GM23248 (cell line): ENCODE results near the gene RBFOX1. TPM values are rescaled to one million over a fixed set of nuclear protein-coding genes. Genes with fewer than 3 reads are reported as not detected.

Source experiments
- DNase-seq: peaks from one replicate; pipeline ENCODE4 v3.0.0-alpha.2; 2015
- H2AFZ ChIP-seq: fragments of 200-600 bp; sonication (generic); 2 replicates; pipeline ENCODE4 v1.6.1; 2016; ENCODE audit warnings: antibody characterized with exemption
- H3F3A ChIP-seq: fragments of 200-600 bp; sonication (generic); 2 replicates; pipeline ENCODE4 v1.6.1; 2016; ENCODE audit warnings: mild to moderate bottlenecking, antibody characterized with exemption, mixed run types; ENCODE audit not compliant: insufficient read depth
- H3K27ac ChIP-seq: fragments of 200-600 bp; sonication (generic); 2 replicates; pipeline ENCODE4 v1.5.1; 2016; ENCODE audit warnings: mild to moderate bottlenecking
- H3K27me3 ChIP-seq: fragments of 200-600 bp; sonication (generic); replicated peaks from 2 replicates; pipeline ENCODE4 v1.6.1; 2016; ENCODE audit warnings: mild to moderate bottlenecking; ENCODE audit not compliant: insufficient read depth
- H3K36me3 ChIP-seq: fragments of 200-600 bp; sonication (generic); 2 replicates; pipeline ENCODE4 v1.6.1; 2016; ENCODE audit warnings: low read depth, mild to moderate bottlenecking
- H3K4me1 ChIP-seq: fragments of 200-600 bp; sonication (generic); 2 replicates; pipeline ENCODE4 v1.6.1; 2016; ENCODE audit warnings: mild to moderate bottlenecking; ENCODE audit not compliant: insufficient read depth
- H3K4me2 ChIP-seq: fragments of 200-600 bp; sonication (generic); one replicate; pipeline ENCODE4 v1.6.1; 2016; ENCODE audit warnings: mild to moderate bottlenecking; ENCODE audit not compliant: unreplicated experiment
- H3K4me3 ChIP-seq: fragments of 200-600 bp; sonication (generic); 2 replicates; pipeline ENCODE4 v1.5.1; 2016; ENCODE audit warnings: mild to moderate bottlenecking
- H3K79me2 ChIP-seq: fragments of 200-600 bp; sonication (generic); 2 replicates; pipeline ENCODE4 v1.6.1; 2016; ENCODE audit warnings: mild to moderate bottlenecking; ENCODE audit not compliant: insufficient read depth
- H3K9ac ChIP-seq: fragments of 200-600 bp; sonication (generic); 2 replicates; pipeline ENCODE4 v1.6.1; 2016; ENCODE audit warnings: mild to moderate bottlenecking
- H3K9me2 ChIP-seq: fragments of 200-600 bp; sonication (generic); 2 replicates; pipeline ENCODE4 v1.6.1; 2016; ENCODE audit warnings: mixed run types, mild to moderate bottlenecking, moderate library complexity; ENCODE audit not compliant: insufficient read depth
- H3K9me3 ChIP-seq: fragments of 200-600 bp; sonication (generic); one replicate; pipeline ENCODE4 v1.6.1; 2017; ENCODE audit warnings: low read depth
- H4K20me1 ChIP-seq: fragments of 200-600 bp; sonication (generic); 2 replicates; pipeline ENCODE4 v1.6.0; 2016; ENCODE audit not compliant: insufficient read depth
- EZH2 ChIP-seq: fragments of 200-600 bp; sonication (generic); IDR thresholded peaks from 2 replicates; pipeline ENCODE4 v1.6.1; 2018; ENCODE audit warnings: antibody characterized with exemption, mild to moderate bottlenecking; ENCODE audit not compliant: insufficient read depth, poor library complexity, severe bottlenecking
- EZH2phosphoT487 ChIP-seq: fragments of 200-600 bp; sonication (generic); IDR thresholded peaks from 2 replicates; pipeline ENCODE4 v1.6.1; 2018; ENCODE audit warnings: antibody characterized with exemption, moderate library complexity, mild to moderate bottlenecking, low read depth; ENCODE audit not compliant: insufficient read depth
- WGBS, 2 experiments: methylation state at CpG; one replicate each; pipeline ENCODE4 v1.1.6; 2015 to 2017; ENCODE audit warnings: low lambda C conversion rate in 2 of 2, low coverage in 1 of 2; ENCODE audit errors: missing lambda C conversion rate in 2 of 2; 5-methylcytosine and 5-hydroxymethylcytosine counted together
- in situ Hi-C: fragments of 300-500 bp; cut with MboI; formaldehyde crosslinking; loops from 2 replicates; pipeline ENCODE4 v1.15.0; 2020
- polyA plus RNA-seq: library from polyadenylated mRNA; unstranded; fragments of >200 nt; fragmentation: Nextera tagmentation; extraction: Ambion mirVana; gene quantifications from 2 replicates; pipeline ENCODE4 v1.2.1, GENCODE V29; 2016
- total RNA-seq: library from RNA; depleted of rRNA; stranded (reverse); fragments of >200 nt; shearing (Covaris generic); gene quantifications from 2 replicates; pipeline ENCODE4 v1.2.3, GENCODE V29; 2014

The RBFOX1 gene
- total and polyA plus RNA-seq, 2 experiments from 2014 or later = not detected

DNA sequence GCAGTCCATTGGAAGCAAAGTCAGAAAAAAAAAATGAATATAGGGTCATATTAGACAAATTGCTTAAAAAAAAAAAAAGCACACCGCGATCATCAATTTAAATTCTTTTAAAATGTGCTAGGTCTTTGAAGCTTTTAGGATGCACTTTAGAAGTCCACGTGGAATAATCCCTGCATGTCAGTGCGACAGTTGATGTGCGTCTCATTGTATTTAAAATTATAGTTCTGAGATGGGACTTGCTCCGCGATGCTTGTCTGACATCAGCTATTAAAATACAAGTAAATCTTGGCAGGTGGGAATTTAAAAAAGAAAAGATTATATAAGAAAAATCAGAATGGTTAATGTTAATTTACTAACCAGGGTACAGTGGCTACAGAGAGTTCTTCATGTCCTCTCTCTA lies 105.2 kb downstream of the RBFOX1 start:
- TF ChIP-seq EZH2 (no peak), EZH2phosphoT487 (no peak)
- Histone ChIP-seq H4K20me1 (no peaks in the 10 kb centered on the region), H3K9me3 (no peaks in the 10 kb centered on the region), H3K4me2 (no peak overlapping the region), H3K79me2 (no peaks in the 10 kb centered on the region), H3K9me2 (no peaks in the 10 kb centered on the region), H3K36me3 (no peaks in the 10 kb centered on the region), H3K4me1 (no peaks in the 10 kb centered on the region), H3K27ac (no peak overlapping the region), H3K27me3 (no peaks in the 10 kb centered on the region), H2AFZ (no peak overlapping the region), H3K9ac (no peak overlapping the region), H3F3A (no peaks in the 10 kb centered on the region), H3K4me3 (no peak overlapping the region)
- in situ Hi-C loops = no loop called here
- DNase-seq = no peak
- 49 to 53% methylated on average over 7 of the region's 7 CpGs for WGBS, 2 experiments

DNA sequence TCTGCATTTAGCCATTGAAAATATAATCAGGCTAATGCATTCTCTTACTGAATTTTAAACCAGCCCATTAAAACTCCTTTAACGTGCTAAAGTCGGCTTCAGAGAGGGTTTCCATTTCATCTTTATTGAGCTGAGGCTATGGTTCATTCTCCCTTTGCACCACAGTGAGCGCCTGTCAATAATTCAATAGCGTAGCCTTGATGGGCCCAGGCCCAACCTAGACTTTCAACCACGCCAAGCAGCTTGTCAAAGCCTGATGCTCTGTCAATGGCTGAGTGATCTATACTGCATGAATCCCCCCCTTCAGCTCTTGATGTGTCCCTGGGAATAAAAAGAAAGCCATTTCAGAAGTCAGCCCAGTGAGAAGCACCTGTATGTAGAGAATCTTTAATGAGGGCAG lies 106.0 kb downstream of the RBFOX1 start:
- Histone ChIP-seq H2AFZ (no peak overlapping the region), H3K27me3 (no peaks in the 10 kb centered on the region), H3K4me2 (no peak overlapping the region), H3K27ac (no peak overlapping the region), H3K79me2 (no peaks in the 10 kb centered on the region), H4K20me1 (no peaks in the 10 kb centered on the region), H3K36me3 (no peaks in the 10 kb centered on the region), H3K9me2 (no peaks in the 10 kb centered on the region), H3K9me3 (no peaks in the 10 kb centered on the region), H3K9ac (no peak overlapping the region), H3F3A (no peaks in the 10 kb centered on the region), H3K4me1 (no peaks in the 10 kb centered on the region), H3K4me3 (no peak overlapping the region)
- TF ChIP-seq EZH2phosphoT487 (no peak), EZH2 (no peak)
- in situ Hi-C loops = no loop called here
- no peak for DNase-seq
- WGBS, 2 experiments = 30% methylated on average over 5 of the region's 5 CpGs

DNA sequence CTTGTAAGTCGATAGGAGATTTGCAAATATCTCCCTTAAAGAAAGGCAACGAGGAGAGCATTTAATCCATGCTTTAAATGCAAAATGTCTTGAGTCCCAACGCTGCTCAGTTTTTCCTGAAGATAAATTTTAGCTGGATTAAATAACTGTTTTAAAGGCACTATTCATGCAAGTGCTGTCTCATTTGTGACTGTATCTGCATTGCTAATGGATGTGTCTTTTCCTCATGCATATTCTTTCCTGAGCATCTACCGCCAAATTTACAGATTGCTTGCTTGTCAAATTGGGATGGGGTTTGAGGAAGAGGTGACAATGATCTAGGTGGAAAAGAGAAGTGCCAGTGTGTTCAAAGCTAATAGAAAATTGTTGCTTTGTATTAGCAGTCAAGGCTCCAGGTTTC lies 106.9 kb downstream of the RBFOX1 start:
- Histone ChIP-seq H3K4me2 (no peak overlapping the region), H3K36me3 (no peaks in the 10 kb centered on the region), H3K27ac (no peak overlapping the region), H3K27me3 (no peaks in the 10 kb centered on the region), H3K79me2 (no peaks in the 10 kb centered on the region), H3K4me1 (no peaks in the 10 kb centered on the region), H4K20me1 (no peaks in the 10 kb centered on the region), H3K9ac (no peak overlapping the region), H3K9me2 (no peaks in the 10 kb centered on the region), H2AFZ (no peak overlapping the region), H3K9me3 (no peaks in the 10 kb centered on the region), H3F3A (no peaks in the 10 kb centered on the region), H3K4me3 (no peak overlapping the region)
- TF ChIP-seq EZH2phosphoT487 (no peak), EZH2 (no peak)
- 15 to 22% methylated on average over 4 of the region's 4 CpGs for WGBS, 2 experiments
- in situ Hi-C loops = no loop called here
- no peak for DNase-seq

DNA sequence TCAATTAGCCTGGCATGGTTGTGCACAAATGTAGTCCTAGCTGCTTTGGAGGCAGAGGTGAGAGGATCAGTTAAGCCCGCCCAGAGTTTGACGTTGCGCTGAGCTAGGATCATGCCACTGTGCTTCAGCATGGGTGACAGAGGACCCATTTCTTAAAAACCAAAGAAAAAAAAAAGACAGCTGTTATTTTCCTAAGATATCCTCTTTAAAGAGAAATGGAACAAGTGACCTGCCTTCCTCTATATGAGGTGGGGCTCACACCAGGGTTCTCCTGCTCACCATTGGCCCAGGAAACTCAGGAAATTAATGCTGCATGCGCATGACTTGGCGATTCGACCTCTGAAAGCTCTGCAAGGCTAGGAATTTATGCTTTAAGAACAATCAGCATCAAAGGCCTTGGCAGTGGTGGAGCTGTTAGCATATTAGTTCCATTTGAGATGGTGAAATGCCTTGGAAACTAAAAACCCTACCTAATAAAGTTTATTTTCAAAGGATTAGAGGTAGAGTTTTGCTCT lies 108.3 kb downstream of the RBFOX1 start:
- 41% methylated on average over 6 of the region's 6 CpGs for WGBS, 2 experiments
- no peak overlapping the region for H3K9ac ChIP-seq
- no peaks in the 10 kb centered on the region for H3K4me1 ChIP-seq
- H4K20me1 ChIP-seq = no peaks in the 10 kb centered on the region
- no peak overlapping the region for H3K27ac ChIP-seq
- no peaks in the 10 kb centered on the region for H3K27me3 ChIP-seq
- H3K9me3 ChIP-seq = no peaks in the 10 kb centered on the region
- DNase-seq = no peak
- H3F3A ChIP-seq = no peaks in the 10 kb centered on the region
- no peak overlapping the region for H2AFZ ChIP-seq
- no peak overlapping the region for H3K4me3 ChIP-seq
- H3K36me3 ChIP-seq = no peaks in the 10 kb centered on the region
- H3K4me2 ChIP-seq = no peak overlapping the region
- no peak for TF ChIP-seq EZH2phosphoT487
- TF ChIP-seq EZH2 = no peak
- in situ Hi-C loops = no loop called here
- H3K9me2 ChIP-seq = no peaks in the 10 kb centered on the region
- no peaks in the 10 kb centered on the region for H3K79me2 ChIP-seq

DNA sequence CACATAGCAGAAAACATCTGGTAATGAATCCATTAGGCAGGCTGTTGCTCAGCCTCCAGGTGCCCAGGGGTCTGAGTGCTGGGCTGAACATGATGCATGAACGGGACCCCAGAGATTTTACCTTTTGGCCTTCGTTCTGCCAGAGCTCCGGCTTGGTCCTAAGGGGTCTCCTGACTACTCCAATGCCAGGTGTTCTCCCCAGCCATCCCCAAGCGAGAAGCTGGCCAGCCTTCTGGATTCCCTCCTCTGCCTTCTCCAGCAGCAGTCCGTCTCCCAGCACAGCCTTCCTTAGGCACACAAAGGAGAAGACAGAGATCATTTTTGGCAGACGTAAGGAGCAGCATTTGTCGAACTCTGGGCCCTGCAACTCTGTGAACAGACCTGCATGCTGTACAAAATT lies 109.4 kb downstream of the RBFOX1 start:
- DNase-seq = no peak
- H2AFZ ChIP-seq = no peak overlapping the region
- no peaks in the 10 kb centered on the region for H3K4me1 ChIP-seq
- no peaks in the 10 kb centered on the region for H3K9me2 ChIP-seq
- TF ChIP-seq EZH2 (no peak), EZH2phosphoT487 (no peak)
- no peak overlapping the region for H3K4me2 ChIP-seq
- no peaks in the 10 kb centered on the region for H3F3A ChIP-seq
- in situ Hi-C loops = no loop called here
- H3K4me3 ChIP-seq = no peak overlapping the region
- WGBS, 2 experiments = 4 to 8% methylated on average over 7 of the region's 7 CpGs
- H3K79me2 ChIP-seq = no peaks in the 10 kb centered on the region
- no peaks in the 10 kb centered on the region for H3K27me3 ChIP-seq
- no peaks in the 10 kb centered on the region for H3K9me3 ChIP-seq
- H3K36me3 ChIP-seq = no peaks in the 10 kb centered on the region
- H4K20me1 ChIP-seq = no peaks in the 10 kb centered on the region
- no peak overlapping the region for H3K9ac ChIP-seq
- H3K27ac ChIP-seq = no peak overlapping the region
